ENCODE data around the gene KCTD2.
"Not testable (repeated sequence)": the region's sequence is repeated elsewhere in the genome, so short reads cannot be mapped to it uniquely, and the experiment has no call there.

The KCTD2 gene

DNA sequence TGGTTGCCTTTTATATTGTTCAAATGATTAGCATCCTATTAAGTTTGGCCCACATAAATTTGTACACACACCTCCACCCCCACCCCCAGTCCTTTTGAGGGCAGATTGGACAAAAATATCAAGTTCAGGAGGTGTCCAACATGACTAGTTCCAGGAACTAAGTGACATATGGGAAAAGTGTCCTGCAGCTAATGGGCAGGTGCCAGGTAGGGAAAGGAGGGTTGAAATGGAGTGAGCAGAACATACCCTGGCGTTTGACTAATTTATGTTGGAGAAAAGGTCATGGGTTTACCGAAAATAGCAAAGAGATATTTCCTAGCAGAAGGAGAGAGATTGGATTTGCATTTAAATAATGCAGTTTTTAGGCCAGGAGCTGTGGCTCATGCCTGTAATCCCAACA, 4.9 kb downstream of the KCTD2 start:
- DNase-seq (ENCODE audit: low spot score) = no peak

DNA sequence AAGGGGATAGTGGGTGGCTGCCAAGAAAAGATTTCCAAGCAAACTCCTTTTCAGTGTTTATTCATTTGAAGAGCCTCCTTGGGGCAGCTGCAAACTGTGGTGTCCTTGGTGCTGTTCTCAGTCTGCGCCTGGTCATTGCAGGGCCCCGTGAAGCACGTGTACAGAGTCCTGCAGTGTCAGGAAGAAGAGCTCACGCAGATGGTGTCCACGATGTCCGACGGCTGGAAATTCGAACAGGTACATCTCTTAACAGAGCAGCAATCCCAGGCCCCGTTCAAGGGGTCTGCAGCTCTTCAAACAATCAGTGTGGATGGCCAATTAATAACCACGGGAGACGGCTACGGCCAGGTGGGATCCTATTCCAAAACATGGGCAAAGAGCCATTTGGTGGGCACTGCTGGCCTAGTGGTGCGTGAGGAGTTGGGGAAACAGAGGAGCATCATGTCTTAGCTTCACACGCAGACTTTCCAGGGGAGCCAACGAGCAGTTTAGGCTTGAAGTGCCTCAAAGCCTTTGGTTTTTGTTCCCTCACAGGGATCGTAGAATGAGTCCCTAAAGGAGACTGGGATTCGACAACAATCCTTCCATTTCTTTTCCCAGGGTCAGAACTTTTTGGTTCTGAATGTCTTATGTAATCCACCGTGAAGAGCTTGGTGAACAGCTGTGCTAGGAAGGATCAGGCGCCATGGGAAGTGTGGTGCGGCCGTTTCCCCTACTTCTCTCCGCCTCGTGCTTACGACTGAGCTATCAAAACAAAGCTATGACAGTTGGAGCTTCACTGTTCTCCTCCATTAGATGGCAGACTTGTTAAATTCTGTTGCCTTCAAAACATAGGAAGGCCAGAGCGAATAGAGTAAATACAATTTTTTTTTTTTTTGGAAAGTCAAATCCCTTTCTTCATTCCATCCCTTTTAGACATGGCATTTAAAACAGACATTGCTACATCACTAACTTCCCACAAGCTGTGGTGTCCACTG, 12.6 kb downstream of the KCTD2 start:
- DNase-seq (ENCODE audit: low spot score) = peak; percentile 49

- no peak for DNase-seq (ENCODE audit: low spot score)
Observed at GRCh38 chr17:75060434-75061054, 13.5 kb downstream of the KCTD2 start.

GRCh38 chr17:75061055-75061438, 14.0 kb downstream of the KCTD2 start:
- DNase-seq (ENCODE audit: low spot score) = no peak

DNA sequence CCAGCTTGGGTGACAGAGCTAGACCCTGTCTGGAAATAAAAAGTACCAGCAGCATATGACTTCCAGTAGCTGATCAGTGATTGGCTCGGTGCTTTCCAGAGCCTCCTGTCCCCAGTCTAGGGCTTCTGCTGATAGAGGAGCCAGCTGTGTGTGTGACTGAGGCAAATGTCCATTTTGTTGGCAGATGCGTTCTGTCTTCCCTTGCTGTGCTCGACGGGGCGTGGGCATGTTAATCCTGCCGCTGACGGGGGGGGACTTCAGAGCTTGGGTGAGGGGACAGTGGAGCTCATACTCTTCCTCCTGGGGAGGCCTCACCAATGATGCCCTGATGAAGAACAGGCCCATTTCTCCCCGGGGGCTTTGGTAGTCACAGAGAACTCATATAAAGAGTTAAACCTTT, 14.6 kb downstream of the KCTD2 start:
- DNase-seq (ENCODE audit: low spot score) = no peak

- no peak for DNase-seq (ENCODE audit: low spot score)
Observed at GRCh38 chr17:75063201-75063600, 16.2 kb downstream of the KCTD2 start.

GRCh38 chr17:75063626-75064025, 16.6 kb downstream of the KCTD2 start:
- no peak for DNase-seq (ENCODE audit: low spot score)

DNA sequence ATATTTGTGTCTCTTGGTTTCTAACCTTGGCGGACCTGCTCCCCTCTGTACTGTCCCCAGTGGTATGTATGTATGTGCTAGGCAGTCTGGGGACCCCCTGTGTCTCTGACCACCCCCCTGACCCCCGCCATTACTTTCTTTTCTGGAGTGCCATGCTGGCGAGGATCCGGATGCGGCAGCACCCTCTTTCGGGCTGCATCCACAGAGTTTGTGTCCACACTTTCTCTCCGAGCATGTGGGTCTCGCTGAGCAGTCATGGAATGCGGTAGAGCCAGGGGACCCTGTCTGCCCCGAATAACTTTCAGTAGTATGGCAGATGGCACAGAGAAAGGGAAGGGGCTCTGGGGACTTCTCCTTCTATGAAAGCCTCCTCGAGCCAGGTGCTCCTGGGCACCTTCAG, 17.0 kb downstream of the KCTD2 start:
- DNase-seq (ENCODE audit: low spot score) = no peak

GRCh38 chr17:75064460-75064859, 17.4 kb downstream of the KCTD2 start:
- DNase-seq (ENCODE audit: low spot score) = no peak

DNA sequence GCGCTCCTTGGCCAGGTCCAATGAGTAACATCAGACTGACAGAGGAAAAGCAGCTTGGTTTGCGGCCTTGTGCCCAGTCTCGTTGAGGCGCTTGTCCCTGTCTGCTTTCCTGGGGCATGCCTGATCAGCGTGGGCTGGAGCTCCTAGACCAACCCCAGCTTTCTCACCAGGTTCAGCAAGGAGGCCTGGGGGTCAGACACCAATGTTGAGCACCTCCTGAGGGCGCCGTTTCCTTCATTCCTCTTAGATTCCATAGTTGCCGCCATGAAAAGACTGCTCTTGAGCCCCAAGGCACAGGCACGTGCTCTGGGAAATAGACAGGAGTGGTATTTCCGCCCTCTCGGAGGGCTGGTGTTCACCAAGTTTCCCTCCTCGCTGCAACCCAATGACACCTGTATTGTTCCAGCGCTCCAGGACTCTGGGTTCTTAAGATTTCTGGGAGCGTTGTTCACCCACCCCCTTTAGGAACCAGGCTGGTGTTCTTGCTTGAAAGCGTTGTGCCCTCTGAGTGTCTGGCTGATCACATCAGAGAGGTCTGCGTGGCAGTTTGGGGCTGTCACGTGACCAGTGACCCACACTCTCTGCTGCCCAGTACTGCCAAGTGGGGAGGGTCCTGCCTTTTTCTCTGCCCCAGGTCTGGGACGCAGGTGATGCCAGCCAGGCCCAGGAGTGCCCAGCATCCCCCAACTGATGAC, 18.0 kb downstream of the KCTD2 start:
- DNase-seq (ENCODE audit: low spot score) = no peak

DNA sequence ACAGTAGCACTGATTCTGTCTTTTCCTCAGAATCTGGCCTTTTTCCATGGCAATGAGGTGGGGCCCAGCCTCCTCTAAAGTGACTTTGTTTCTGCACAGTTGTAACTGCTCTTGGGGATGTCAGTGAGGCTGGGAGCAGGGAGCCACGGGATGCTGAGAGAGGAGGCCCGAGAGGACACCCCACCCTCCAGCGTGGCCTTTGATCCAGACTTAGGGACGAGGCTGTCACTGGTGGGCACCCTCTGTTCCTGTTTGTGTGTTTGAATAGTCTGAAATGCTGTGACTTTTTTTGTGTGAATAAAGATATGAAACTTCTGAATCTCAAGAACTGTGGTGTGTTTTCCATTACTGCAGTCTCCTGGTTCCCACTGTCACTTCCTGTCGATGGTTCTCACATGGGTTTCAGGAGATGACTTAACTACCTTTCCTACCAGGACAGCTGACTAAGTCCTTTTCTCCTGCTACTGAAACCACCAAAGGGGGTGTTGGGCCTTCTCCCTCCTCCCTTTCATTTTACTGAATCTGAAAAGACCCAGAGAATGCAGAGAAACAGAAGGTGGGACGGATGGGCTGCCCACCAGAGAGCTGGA, 18.6 kb downstream of the KCTD2 start:
- DNase-seq (ENCODE audit: low spot score) = no peak

DNA sequence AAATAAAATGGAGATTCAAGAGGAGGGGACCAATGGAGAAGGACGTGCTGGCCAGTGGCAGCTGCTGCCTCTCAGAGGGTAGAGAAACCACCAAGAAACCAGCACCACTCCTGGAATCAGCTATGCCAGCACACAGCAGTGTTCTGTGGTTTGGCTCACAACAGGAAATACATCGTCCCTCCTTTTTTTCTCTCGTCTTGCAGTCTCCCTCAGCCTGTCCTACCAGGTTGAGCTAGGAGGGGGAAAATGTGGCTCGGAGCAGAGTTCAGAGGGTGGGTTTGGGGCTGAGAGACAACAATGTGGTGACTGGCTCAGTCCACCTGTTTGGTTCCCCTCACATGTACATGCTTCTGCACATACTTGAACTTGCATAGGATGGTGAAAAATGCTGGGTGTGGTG, 20.8 kb downstream of the KCTD2 start:
- no peak for DNase-seq (ENCODE audit: low spot score)

DNA sequence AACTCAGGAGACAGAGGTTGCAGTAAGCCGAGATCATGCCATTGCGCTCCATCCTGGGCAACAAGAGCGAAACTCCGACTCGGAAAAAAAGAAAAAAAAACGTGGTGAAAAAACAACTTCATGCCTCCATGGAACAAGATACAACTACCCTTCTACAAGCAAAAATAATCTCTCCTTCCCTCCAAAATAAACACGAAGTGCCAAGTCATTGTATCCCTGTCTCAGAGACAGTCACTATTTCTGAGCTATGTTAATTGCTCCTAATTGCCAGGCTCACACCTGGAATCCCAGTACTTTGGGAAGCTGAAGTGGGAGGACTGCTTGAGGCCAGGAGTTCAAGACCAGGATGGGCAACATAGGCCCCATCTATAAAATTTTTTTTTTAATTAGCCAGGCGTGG, 21.7 kb downstream of the KCTD2 start:
- no peak for DNase-seq (ENCODE audit: low spot score)

GRCh38 chr17:75069783-75070182, 22.8 kb downstream of the KCTD2 start:
- peak; percentile 27 for DNase-seq (ENCODE audit: low spot score)

GRCh38 chr17:75071478-75072271, 24.6 kb downstream of the KCTD2 start:
- DNase-seq (ENCODE audit: low spot score) = not testable (repeated sequence)

DNA sequence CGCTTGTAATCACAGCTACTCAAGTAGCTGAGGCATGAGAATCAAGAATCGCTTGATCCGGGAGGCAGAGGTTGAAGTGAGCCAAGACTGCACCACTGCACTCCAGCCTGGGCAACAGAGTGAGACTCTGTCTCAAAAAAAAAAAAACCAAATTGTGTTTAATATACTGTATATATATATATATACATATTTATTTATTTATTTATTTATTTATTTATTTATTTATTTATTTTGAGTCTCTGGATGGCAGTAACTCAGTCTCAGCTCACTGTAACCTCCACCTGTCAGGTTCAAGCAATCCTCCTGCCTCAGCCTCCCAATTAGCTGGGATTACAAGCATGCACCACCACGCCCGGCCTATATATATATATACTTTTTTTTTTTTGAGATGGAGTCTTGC, 25.9 kb downstream of the KCTD2 start:
- DNase-seq (ENCODE audit: low spot score) = not testable (repeated sequence)

GRCh38 chr17:75073618-75074047, 26.6 kb downstream of the KCTD2 start:
- DNase-seq (ENCODE audit: low spot score) = no peak

DNA sequence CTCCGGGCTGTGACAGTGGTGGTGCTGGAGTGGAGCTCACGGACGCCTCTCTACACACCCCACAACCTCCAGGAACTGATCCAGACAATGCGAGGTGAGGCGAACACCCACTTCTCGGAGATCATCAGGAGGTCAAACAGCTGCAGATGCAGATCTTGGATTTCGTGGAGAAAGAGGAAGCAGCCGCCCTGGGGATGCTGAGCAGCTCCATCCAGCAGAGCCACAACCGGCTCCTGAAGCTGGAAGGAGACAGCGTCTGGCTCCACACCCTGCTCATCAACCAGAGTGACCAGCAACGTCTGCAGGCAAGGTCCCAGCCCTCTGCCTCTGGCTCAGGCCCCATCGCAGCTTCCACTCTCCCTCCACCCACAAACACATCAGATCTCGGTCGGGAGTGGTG, 27.5 kb downstream of the KCTD2 start:
- DNase-seq (ENCODE audit: low spot score) = no peak

- no peak for DNase-seq (ENCODE audit: low spot score)
Observed at GRCh38 chr17:75075597-75076336, 28.7 kb downstream of the KCTD2 start.

GRCh38 chr17:75077072-75077495, 30.1 kb downstream of the KCTD2 start:
- DNase-seq (ENCODE audit: low spot score) = no peak
